Measurements from ENCODE around the gene PDCL3.

The PDCL3 gene

DNA sequence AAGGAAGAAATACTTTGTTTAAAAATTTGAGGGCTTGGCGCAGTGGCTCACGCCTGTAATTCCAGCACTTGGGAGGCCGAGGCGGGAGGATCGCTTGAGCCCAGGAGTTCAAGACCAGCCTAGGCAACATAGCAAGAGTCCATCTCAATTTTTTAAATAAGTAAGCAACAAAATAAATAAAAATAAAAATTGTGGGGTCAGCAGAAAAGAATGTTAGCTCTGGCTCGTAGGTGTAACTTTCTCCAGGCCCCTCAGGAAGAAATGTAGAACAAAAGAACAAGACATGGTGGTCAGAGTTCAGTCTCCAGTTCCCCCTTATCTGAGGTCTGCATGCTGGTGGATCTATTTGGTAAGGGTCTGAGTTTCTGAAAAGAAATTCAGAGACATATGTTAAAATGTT is 20.4 kb upstream of the PDCL3 start:
- DNase-seq, result no peak

DNA sequence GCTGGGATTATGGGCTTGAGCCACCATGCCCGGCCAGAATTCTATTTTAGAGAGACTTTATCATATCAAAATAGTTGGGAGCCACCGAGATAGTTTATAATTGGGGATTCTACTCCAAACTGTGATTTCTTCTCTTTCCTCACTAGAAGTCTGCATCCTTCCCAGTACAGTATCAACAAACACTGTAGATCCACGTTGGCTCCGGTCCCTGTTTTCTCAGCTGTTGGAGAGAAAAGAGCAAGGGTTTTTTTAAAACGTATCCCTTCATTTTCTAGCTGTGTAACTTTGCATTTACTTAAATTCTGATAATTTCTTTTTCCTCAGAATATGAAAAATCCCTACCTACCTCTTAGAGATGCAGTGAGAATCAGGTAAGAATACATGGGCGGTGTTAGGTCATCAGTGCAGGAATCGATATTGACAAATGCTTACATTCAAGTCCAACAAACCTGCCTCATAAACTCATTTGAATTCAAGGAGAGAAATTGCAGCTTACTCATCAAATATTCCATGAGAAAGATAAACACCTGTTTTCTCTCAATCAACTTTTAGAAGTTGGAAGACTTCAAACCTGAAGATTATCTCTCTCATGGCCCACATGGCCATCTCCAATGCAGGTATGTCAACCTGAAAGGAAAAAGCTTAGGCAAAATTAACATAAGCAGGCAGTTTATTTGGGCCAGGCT is 17.7 kb upstream of the PDCL3 start:
- no peak for TF ChIP-seq POLR2A (IDR thresholded peaks at IDR 0.05; ENCODE audit: low read length)
- no peak for TF ChIP-seq GATA1 (IDR thresholded peaks at IDR 0.05; ENCODE audit: low read depth, low read length)

More for the DNA sequence above, 20.4 kb upstream of the PDCL3 start:
- TF ChIP-seq GATA1 (IDR thresholded peaks at IDR 0.05; ENCODE audit: low read depth, low read length) (no peak), POLR2A (IDR thresholded peaks at IDR 0.05; ENCODE audit: low read length) (no peak)

DNA sequence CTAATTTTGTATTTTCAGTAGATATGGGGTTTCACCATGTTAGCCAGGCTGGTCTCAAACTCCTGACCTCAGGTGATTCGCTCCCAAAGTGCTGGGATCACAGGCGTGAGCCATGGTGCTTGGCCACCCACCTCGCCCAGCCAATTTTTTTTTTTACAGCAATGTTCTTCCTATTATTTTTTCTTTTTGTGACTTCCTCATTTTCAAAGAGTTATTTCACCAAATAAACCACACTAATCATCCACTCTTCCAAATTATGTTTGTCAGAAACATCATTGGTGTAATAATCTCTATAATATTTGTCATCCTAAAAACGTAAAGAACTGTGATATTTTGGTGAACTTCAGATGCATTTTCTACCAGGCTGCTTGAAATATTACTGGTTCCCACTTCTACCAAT is 16.3 kb upstream of the PDCL3 start:
- no peak for DNase-seq
- no peak for TF ChIP-seq POLR2A (IDR thresholded peaks at IDR 0.05; ENCODE audit: low read length)
- TF ChIP-seq GATA1 (IDR thresholded peaks at IDR 0.05; ENCODE audit: low read depth, low read length), result no peak

More for the DNA sequence above, 17.7 kb upstream of the PDCL3 start:
- no peak for DNase-seq

DNA sequence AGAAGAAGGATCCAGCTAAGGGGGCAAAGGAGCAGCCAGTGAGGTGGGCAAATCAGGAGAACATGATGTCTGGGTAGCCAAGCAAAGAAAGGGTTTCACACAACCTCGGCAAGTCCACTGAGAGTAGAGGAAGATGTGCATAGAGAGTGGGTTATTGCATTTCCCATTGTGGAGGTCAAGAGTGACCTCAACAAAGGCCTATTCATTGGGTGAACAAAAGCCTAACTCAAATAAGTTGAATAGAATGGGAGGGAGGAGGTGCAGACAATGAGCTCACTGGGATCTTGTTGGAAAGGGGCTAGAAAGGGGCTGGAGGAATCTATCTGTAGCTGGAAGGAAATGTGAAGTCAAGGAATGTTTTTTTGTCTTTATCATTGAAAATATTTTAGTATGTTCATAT is 14.0 kb upstream of the PDCL3 start:
- no peak for TF ChIP-seq GATA1 (IDR thresholded peaks at IDR 0.05; ENCODE audit: low read depth, low read length)
- no peak for TF ChIP-seq POLR2A (IDR thresholded peaks at IDR 0.05; ENCODE audit: low read length)
- no peak for DNase-seq

DNA sequence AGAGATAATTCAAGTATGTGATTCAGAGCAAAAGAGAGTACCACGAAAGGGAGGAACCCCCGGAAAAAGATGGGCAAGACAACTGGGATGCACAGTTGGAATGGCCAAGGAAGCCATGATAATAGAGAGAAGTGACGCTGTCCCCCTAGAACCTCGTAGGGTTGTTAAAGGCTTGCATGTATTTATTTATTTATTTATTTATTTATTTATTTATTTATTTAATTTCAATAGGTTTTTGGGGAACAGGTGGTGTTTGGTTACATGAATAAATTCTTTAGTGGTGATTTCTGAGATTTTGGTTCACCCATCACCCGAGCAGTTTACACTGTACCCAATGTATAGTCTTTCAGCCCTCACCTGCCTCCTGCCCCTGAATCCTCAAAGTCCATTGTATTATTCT is 11.5 kb upstream of the PDCL3 start:
- no peak for DNase-seq
- no peak for TF ChIP-seq POLR2A (IDR thresholded peaks at IDR 0.05; ENCODE audit: low read length)

DNA sequence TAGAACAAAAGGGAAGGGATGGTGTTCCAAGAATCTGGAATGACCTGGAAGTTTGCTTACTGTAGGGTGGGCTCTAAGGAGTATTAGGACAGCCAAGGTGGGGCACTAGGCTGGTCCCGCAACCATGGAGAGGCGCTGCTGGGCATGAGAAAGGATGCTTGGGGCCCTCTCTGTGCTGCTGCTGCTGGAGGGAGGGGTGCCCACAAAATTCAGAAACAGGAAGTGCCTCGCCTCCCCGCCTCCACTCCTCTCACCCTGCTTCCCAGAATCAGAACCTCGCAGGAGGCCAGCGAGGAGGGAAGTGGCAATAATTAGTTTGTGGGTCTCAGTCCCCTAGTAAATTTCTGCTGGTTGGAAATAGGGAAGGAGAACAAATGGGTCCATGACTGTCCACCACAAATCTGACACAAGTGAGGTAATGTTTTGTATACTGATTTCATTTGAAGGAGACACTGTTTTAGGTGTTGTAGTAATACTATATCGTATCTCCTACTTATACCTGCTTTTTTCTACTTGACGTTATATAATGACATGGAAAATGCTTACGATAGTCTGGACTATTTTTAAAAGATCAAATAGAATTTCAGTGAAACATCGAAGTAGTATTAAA is 7.9 kb upstream of the PDCL3 start:
- TF ChIP-seq GATA1 (IDR thresholded peaks at IDR 0.05; ENCODE audit: low read depth, low read length), result no peak
- TF ChIP-seq POLR2A (IDR thresholded peaks at IDR 0.05; ENCODE audit: low read length), result no peak
- no peak for DNase-seq

DNA sequence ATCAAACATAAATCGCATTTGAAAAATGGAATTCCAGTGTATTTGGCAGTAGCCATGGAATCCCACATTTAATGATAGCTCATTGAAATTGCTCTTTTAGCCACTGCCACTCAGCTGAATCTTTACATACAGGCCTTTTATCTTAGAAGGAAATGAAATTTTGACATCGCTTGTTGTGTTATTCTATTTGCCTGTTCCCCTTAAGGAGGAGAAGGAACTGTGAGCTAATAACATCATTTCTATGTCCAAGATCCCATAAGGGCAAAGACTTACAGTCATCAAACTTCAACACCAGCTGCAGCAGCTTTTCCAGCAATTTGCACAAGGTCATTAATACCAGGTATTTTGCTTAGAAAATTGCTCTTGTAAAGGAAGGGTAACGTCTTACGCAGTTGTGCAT is 6.0 kb upstream of the PDCL3 start:
- DNase-seq, result no peak
- TF ChIP-seq POLR2A (IDR thresholded peaks at IDR 0.05; ENCODE audit: low read length) (no peak), GATA1 (IDR thresholded peaks at IDR 0.05; ENCODE audit: low read depth, low read length) (no peak)

DNA sequence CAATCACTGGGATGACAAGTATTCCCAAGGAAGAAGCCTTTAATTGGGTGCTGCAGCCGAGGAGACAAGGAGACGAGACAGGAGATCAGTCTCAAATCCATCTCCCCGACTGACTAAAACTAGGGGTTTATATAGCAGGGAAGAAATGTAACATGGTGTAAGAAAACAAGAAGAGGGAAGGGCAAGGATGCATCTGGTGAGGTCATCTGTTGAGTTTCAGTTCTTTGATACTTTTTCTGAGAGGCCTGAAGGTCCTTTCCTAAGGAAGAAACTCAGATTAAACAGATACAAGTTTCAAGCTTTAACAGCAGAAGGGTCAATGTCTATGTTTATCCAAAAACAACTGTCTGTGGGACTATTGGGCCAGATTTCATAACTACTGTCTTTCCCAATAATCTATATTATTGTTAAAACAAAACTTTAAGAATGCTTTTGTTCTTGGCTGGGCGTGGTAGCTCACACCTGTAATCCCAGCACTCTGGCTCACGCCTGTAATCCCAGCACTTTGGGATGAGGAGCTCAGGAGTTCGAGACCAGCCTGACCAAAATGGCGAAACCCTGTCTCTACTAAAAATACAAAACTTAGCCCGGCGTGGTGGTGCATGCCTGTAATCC is 2.5 kb upstream of the PDCL3 start:
- TF ChIP-seq GATA1 (IDR thresholded peaks at IDR 0.05; ENCODE audit: low read depth, low read length) (no peak), POLR2A (IDR thresholded peaks at IDR 0.05; ENCODE audit: low read length) (no peak)
- DNase-seq, result no peak

DNA sequence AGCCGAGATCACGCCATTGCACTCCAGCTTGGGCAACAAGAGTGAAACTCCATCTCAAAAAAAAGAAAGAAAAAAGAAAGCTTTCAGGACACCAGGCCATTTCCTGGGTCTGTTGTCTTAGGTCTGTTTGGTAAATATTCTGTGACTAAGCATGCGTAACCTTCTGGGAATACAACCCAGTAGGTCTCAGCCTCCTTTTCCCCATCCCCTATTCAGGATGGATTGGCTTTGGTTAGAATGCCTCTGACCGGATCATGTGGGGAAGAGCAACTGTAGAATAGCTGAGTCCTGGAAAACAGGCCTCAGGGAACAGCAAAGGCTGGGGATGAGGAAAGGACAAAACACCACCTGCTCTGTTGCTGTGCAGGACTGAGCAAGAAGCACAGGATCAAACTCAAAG is 1.6 kb upstream of the PDCL3 start:
- no peak for DNase-seq

DNA sequence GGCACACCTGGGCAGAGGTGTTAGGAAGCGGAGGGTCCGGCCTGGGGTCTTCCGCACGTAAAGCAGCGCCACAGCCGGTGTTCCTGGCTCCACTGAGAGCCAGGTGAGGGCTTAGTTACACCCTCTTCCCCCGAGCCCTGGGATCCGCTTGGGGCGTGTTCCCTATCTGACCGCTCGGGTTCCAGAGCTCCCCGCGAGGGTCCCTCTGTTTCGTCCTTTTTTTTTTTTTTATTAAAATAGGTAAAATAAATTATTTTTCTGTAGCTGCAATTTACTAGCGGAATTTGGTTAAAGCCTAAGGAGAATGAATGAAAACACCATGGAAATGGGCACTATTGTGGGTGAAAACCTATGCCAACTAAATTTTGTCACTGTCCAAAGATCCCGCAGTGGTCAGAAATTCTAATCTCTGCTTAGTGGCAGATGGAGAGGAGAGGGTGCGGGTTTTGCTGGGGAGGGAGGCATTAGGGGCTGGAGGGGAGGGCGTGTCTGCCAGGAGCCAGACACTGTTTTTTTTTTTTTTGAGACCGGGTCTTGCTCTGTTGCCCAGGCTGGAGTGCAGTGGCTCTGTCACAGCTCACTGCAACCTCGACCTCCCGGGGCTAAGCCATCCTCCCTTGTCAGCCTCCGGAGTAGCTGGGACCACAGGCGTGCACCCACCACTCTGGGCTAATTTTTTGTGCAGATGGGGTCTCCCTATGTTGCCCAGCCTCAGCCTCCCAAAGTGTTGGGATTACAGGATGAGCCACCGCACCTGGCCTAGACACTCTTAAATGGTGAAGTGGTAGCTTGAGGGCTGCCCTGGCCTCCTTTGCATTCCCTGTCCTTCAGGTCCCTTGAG is 834 bp downstream of the PDCL3 start:
- TF ChIP-seq GATA1 (IDR thresholded peaks at IDR 0.05; ENCODE audit: low read depth, low read length) (no peak), POLR2A (IDR thresholded peaks at IDR 0.05; ENCODE audit: low read length) (no peak)
- peak; percentile 40 to 42 for DNase-seq

More for the DNA sequence above, 1.6 kb upstream of the PDCL3 start:
- TF ChIP-seq GATA1 (IDR thresholded peaks at IDR 0.05; ENCODE audit: low read depth, low read length) (no peak), POLR2A (IDR thresholded peaks at IDR 0.05; ENCODE audit: low read length) (no peak)

DNA sequence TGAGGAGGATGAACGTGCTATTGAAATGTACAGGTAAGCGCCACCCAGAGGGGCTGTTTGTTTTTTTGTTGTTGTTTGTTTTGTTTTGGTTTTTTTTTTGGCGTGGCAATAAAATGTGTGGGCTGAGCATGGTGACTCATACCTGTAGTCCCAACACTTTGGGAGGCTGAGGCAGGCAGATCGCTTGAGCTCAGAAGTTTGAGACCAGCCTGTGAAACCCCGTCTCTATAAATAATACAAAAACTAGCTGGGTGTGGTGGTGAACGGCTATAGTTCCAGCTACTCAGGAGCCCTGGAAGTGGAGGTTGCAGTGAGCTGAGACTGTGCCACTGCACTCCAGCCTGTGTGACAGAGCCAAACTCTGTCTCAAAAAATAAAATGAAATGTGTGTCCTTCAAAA is 6.2 kb downstream of the PDCL3 start:
- TF ChIP-seq POLR2A (IDR thresholded peaks at IDR 0.05; ENCODE audit: low read length), result no peak
- no peak for TF ChIP-seq GATA1 (IDR thresholded peaks at IDR 0.05; ENCODE audit: low read depth, low read length)
- DNase-seq, result no peak

DNA sequence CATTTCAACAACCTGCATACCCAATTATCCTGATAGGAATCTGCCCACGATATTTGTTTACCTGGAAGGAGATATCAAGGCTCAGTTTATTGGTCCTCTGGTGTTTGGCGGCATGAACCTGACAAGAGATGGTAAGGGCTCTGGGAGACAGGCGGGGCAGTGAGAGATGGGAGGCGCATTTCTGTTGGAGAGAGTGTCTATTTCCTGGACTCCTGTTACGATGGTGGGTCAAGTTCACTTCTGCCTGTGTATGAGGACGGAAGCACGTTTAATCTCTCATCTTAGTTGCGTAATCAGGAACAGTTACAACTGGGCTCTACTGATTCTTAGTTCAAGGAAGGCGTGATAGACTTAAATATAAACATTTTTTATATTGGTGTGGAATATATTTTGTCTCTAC is 8.9 kb downstream of the PDCL3 start:
- peak in 1 of 2 experiments; percentile 11 for DNase-seq
- TF ChIP-seq POLR2A (IDR thresholded peaks at IDR 0.05; ENCODE audit: low read length), result no peak
- TF ChIP-seq GATA1 (IDR thresholded peaks at IDR 0.05; ENCODE audit: low read depth, low read length), result no peak

DNA sequence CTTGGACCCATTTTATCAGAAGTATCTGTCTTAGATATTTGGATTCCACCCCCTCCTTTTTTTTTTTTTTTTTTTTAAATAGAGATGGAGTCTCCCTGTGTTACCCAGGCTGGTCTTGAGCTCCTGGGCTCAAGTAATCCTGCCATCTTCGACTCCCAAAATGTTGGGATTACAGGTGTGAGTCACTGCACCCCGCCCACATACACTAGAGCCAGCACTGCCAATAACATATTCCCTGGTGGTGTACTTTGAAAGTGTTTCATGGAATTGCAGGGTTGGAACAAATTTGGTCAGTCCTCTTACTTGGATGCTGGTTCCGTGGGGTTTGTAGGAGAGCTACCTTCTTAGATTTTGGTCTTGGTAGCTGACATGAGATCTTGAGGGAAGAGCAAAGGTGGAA is 15.0 kb downstream of the PDCL3 start:
- TF ChIP-seq GATA1 (IDR thresholded peaks at IDR 0.05; ENCODE audit: low read depth, low read length) (no peak), POLR2A (IDR thresholded peaks at IDR 0.05; ENCODE audit: low read length) (no peak)
- DNase-seq, result no peak

Data from erythroblast (primary cell).